ENCODE measurements around the gene LRMDA.

The LRMDA gene

DNA sequence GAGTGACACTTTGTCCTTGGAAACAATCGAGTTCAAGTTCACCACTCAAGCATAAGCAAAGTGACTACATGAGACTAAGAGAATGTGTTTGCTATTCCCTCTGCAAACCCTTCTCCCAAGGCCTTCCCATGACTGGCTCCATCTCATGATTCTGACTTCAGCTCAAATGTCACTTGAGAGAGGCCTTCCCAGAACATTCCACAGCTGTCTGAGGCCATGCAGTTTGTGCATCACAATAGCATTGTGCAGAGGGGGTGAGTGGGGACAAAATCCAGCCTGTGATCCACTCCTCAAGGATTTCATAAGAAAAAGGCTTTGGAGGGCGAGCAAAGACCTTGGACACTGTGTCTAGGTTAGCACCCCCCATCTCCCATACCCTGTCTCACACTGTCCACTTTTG, 6.9 kb upstream of the LRMDA start:
- Histone ChIP-seq H3K4me3 (ENCODE audit: low read length, poor library complexity, severe bottlenecking) (no peak overlapping the region), H3F3A (ENCODE audit: low read depth) (no peaks in the 10 kb centered on the region), H3K9ac (ENCODE audit: low read depth, low read length, poor library complexity, severe bottlenecking) (no peak overlapping the region), H3K9me3 (ENCODE audit: insufficient read depth, low read depth, low read length) (no peaks in the 10 kb centered on the region), H3K79me2 (ENCODE audit: insufficient read depth, low read length) (no peaks in the 10 kb centered on the region), H3K9me2 (replicated peaks; ENCODE audit: low read depth, low read length) (no peaks in the 10 kb centered on the region), H3K36me3 (ENCODE audit: insufficient read depth, low read length) (no peaks in the 10 kb centered on the region), H3K27me3 (ENCODE audit: insufficient read depth, low read length, poor library complexity, severe bottlenecking) (no peaks in the 10 kb centered on the region), H4K20me1 (ENCODE audit: insufficient read depth, low read length, poor library complexity, severe bottlenecking) (no peaks in the 10 kb centered on the region), H2AFZ (ENCODE audit: low read length) (no peak overlapping the region), H3K4me1 (ENCODE audit: insufficient read depth, low read length, poor library complexity, severe bottlenecking) (no peaks in the 10 kb centered on the region), H3K4me2 (ENCODE audit: low read depth, low read length, poor library complexity, severe bottlenecking) (no peak overlapping the region)
- TF ChIP-seq EZH2phosphoT487 (IDR thresholded peaks at IDR 0.05; ENCODE audit: borderline replicate concordance) = no peak
- TF ChIP-seq, protein P1, sequence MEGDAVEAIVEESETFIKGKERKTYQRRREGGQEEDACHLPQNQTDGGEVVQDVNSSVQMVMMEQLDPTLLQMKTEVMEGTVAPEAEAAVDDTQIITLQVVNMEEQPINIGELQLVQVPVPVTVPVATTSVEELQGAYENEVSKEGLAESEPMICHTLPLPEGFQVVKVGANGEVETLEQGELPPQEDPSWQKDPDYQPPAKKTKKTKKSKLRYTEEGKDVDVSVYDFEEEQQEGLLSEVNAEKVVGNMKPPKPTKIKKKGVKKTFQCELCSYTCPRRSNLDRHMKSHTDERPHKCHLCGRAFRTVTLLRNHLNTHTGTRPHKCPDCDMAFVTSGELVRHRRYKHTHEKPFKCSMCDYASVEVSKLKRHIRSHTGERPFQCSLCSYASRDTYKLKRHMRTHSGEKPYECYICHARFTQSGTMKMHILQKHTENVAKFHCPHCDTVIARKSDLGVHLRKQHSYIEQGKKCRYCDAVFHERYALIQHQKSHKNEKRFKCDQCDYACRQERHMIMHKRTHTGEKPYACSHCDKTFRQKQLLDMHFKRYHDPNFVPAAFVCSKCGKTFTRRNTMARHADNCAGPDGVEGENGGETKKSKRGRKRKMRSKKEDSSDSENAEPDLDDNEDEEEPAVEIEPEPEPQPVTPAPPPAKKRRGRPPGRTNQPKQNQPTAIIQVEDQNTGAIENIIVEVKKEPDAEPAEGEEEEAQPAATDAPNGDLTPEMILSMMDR (conservative IDR thresholded peaks at IDR 0.05; ENCODE audit: low read length) = no peak

DNA sequence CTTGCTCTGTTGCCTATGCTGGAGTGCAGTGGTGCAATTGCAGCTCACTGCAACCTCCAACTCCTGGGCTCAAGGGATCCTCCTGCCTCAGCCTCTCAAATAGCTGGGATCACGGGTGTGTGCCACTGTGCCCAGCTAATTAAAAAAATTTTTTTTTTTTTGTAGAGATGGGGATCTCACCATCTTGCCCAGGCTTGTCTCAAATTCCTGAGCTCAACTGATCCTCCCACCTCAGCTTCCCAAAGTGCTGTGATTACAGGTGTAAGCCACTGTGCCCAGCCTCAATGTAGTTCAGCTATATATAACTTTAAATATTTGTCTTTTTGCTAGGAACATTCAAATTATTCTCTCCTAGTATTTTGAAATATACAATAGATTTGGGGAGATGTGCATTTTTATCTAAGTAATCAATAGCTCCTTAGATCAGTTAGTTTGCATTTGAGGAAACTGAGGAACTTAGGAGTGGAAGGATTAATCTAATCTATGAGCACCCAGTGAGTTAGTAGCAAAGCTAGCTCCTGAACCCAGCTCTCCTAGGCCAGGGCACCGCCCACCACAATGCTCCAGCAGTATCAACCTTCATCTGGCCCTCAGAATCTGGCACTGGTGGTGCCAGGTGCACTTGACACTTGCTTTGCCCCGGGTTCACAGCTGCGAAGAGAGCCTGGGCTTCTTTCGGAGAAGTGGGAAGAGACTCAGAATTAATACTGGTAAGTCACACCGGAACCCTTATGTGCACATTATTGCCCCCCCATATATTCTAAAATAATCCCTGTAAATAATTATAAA, 5.9 kb upstream of the LRMDA start:
- Histone ChIP-seq H3F3A (ENCODE audit: low read depth) (no peaks in the 10 kb centered on the region), H4K20me1 (ENCODE audit: insufficient read depth, low read length, poor library complexity, severe bottlenecking) (no peaks in the 10 kb centered on the region), H3K4me3 (ENCODE audit: low read length, poor library complexity, severe bottlenecking) (no peak overlapping the region), H3K9me2 (replicated peaks; ENCODE audit: low read depth, low read length) (no peaks in the 10 kb centered on the region), H3K36me3 (ENCODE audit: insufficient read depth, low read length) (no peaks in the 10 kb centered on the region), H3K4me1 (ENCODE audit: insufficient read depth, low read length, poor library complexity, severe bottlenecking) (no peaks in the 10 kb centered on the region), H3K4me2 (ENCODE audit: low read depth, low read length, poor library complexity, severe bottlenecking) (no peak overlapping the region), H3K79me2 (ENCODE audit: insufficient read depth, low read length) (no peaks in the 10 kb centered on the region), H2AFZ (ENCODE audit: low read length) (no peak overlapping the region), H3K9me3 (ENCODE audit: insufficient read depth, low read depth, low read length) (no peaks in the 10 kb centered on the region), H3K9ac (ENCODE audit: low read depth, low read length, poor library complexity, severe bottlenecking) (no peak overlapping the region), H3K27me3 (ENCODE audit: insufficient read depth, low read length, poor library complexity, severe bottlenecking) (no peaks in the 10 kb centered on the region)
- no peak for TF ChIP-seq EZH2phosphoT487 (IDR thresholded peaks at IDR 0.05; ENCODE audit: borderline replicate concordance)
- TF ChIP-seq, protein P1 (conservative IDR thresholded peaks at IDR 0.05; ENCODE audit: low read length) = no peak

DNA sequence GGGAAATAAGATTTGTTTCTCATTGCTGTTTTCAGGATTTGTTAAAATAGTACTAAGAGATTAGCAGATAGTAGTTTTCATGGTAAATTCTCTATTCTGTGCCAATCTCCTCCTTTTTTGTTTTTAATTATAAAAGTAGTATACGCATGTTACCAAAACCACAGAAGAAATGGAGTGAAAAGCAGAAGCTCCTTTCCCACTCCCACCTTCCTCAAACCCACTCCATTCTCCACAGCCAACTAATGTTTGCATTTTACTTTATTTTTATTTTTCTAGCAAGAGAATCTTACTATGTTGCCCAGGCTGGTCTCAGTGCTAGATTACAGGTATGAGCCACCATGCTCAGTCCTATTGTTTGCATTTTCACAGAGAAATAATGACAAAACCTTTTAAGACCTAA, 4.5 kb upstream of the LRMDA start:
- Histone ChIP-seq H3K9me2 (replicated peaks; ENCODE audit: low read depth, low read length) (no peaks in the 10 kb centered on the region), H2AFZ (ENCODE audit: low read length) (no peak overlapping the region), H3K79me2 (ENCODE audit: insufficient read depth, low read length) (no peaks in the 10 kb centered on the region), H3K9me3 (ENCODE audit: insufficient read depth, low read depth, low read length) (no peaks in the 10 kb centered on the region), H3F3A (ENCODE audit: low read depth) (no peaks in the 10 kb centered on the region), H3K27me3 (ENCODE audit: insufficient read depth, low read length, poor library complexity, severe bottlenecking) (no peaks in the 10 kb centered on the region), H3K4me3 (ENCODE audit: low read length, poor library complexity, severe bottlenecking) (no peak overlapping the region), H3K9ac (ENCODE audit: low read depth, low read length, poor library complexity, severe bottlenecking) (no peak overlapping the region), H3K4me2 (ENCODE audit: low read depth, low read length, poor library complexity, severe bottlenecking) (no peak overlapping the region), H4K20me1 (ENCODE audit: insufficient read depth, low read length, poor library complexity, severe bottlenecking) (no peaks in the 10 kb centered on the region), H3K4me1 (ENCODE audit: insufficient read depth, low read length, poor library complexity, severe bottlenecking) (no peaks in the 10 kb centered on the region), H3K36me3 (ENCODE audit: insufficient read depth, low read length) (no peaks in the 10 kb centered on the region)
- no peak for TF ChIP-seq EZH2phosphoT487 (IDR thresholded peaks at IDR 0.05; ENCODE audit: borderline replicate concordance)
- TF ChIP-seq, protein P1 (conservative IDR thresholded peaks at IDR 0.05; ENCODE audit: low read length) = no peak

Data from Loucy (cell line).